Caco-2 (cell line): ENCODE measurements around the gene PSEN1. TPM values are rescaled to one million over a fixed set of nuclear protein-coding genes. Genes with fewer than 3 reads are reported as not detected.

Experiments
- BruUV-seq: library from RNA; stranded (reverse); fragments of 400-500 nt; replicated peaks from 2 replicates; lab custom pipeline; 2021; lab: Mats Ljungman, UMichigan
- CTCF ChIA-PET: fragments of 300-600 bp; sonication (Branson Sonifier 250); formaldehyde crosslinking; loops from one replicate; lab custom pipeline; 2022; ENCODE audit warnings: antibody characterized with exemption; lab: Charles Lee
- POLR2A ChIA-PET: fragments of 300-600 bp; sonication (Branson Sonifier 250); formaldehyde crosslinking; loops from one replicate; lab custom pipeline; 2022; ENCODE audit warnings: antibody characterized with exemption; lab: Charles Lee
- DNase-seq, 2 experiments: peaks; one replicate each; pipeline versions ENCODE4 v3.0.0 to v3.0.0-alpha.2; 2020 to 2022
- H3K27me3 ChIP-seq: replicated peaks from 2 replicates; pipeline ENCODE4 v1.6.0; 2011; ENCODE audit warnings: low read length; ENCODE audit not compliant: control insufficient read depth, insufficient read depth
- H3K36me3 ChIP-seq: 2 replicates; pipeline ENCODE4 v1.5.1; 2011; ENCODE audit warnings: low read length; ENCODE audit not compliant: control insufficient read depth, insufficient read depth
- H3K4me1 ChIP-seq: fragments of 250-450 bp; sonication (Bioruptor Pico); 2 replicates; pipeline ENCODE4 v1.5.1; 2020; ENCODE audit warnings: mild to moderate bottlenecking
- H3K4me3 ChIP-seq: 2 replicates; pipeline ENCODE4 v1.5.1; 2011; ENCODE audit warnings: low read depth, mild to moderate bottlenecking, control low read depth, low read length
- H3K9me3 ChIP-seq: fragments of 250-450 bp; sonication (Bioruptor Pico); 2 replicates; pipeline ENCODE4 v1.5.1; 2020; ENCODE audit warnings: mild to moderate bottlenecking, moderate library complexity
- H3K27ac Mint-ChIP-seq: one replicate; pipeline ENCODE4 v1.8.0; 2022; ENCODE audit warnings: mixed read lengths; ENCODE audit not compliant: unreplicated experiment
- H3K27me3 Mint-ChIP-seq: one replicate; pipeline ENCODE4 v1.8.0; 2022; ENCODE audit warnings: mixed read lengths; ENCODE audit not compliant: insufficient read depth, unreplicated experiment
- H3K36me3 Mint-ChIP-seq: one replicate; pipeline ENCODE4 v1.8.0; 2022; ENCODE audit warnings: mild to moderate bottlenecking, mixed read lengths; ENCODE audit not compliant: insufficient read depth, unreplicated experiment
- H3K4me1 Mint-ChIP-seq: one replicate; pipeline ENCODE4 v1.8.0; 2022; ENCODE audit warnings: low read depth, mixed read lengths; ENCODE audit not compliant: unreplicated experiment
- H3K4me3 Mint-ChIP-seq: one replicate; pipeline ENCODE4 v1.8.0; 2022; ENCODE audit warnings: mild to moderate bottlenecking, moderate library complexity, mixed read lengths; ENCODE audit not compliant: unreplicated experiment
- H3K9me3 Mint-ChIP-seq: one replicate; pipeline ENCODE4 v1.8.0; 2022; ENCODE audit warnings: mixed read lengths; ENCODE audit not compliant: unreplicated experiment
- CTCF ChIP-seq, 2 experiments: fragments of 200-600 bp in 1 of 2; IDR thresholded peaks; 1 replicate in 1 of 2; 2 replicates in 1 of 2; pipeline versions ENCODE4 v1.5.1 to v1.8.0; 2011 to 2022; ENCODE audit warnings: antibody characterized with exemption in 1 of 2, control low read depth in 1 of 2, inconsistent platforms in 1 of 2, low read depth in 1 of 2, low read length in 1 of 2, mild to moderate bottlenecking in 1 of 2, moderate library complexity in 1 of 2; ENCODE audit not compliant: insufficient read depth in 1 of 2, severe bottlenecking in 1 of 2, unreplicated experiment in 1 of 2
- intact Hi-C: fragments of 100-400 bp; cut with micrococcal nuclease; formaldehyde crosslinking; loops from one replicate; pipeline ENCODE4 v1.10.0; 2022; ENCODE audit not compliant: unreplicated experiment
- total RNA-seq: library from RNA; stranded (reverse); gene quantifications from 2 replicates; pipeline ENCODE4 v1.2.3, GENCODE V29; 2022

Gene PSEN1
- total RNA-seq, 1 experiment from 2014 or later, result 74.8 TPM

GRCh38 chr14:73234586-73235394, 98.5 kb downstream of the PSEN1 start:
- BruUV-seq, result no TSS peak

GRCh38 chr14:73235531-73236155, 99.3 kb downstream of the PSEN1 start:
- intact Hi-C loops, result loop anchor here (5.0 kb wide), 1 partner anchor 47 kb away; no protein-coding TSS in a partner anchor
- peaks cover 15% of the 10 kb centered on the region for H3K4me1 Mint-ChIP-seq
- BruUV-seq, result no TSS peak

More at GRCh38 chr14:73234586-73235394, 98.5 kb downstream of the PSEN1 start:
- TF ChIP-seq CTCF (IDR thresholded peaks at IDR 0.05; ENCODE audit: insufficient read depth in 1 of 2, low read depth in 1 of 2, low read length in 1 of 2, severe bottlenecking in 1 of 2, unreplicated experiment in 1 of 2), result no peak
- ChIA-PET POLR2A (no interaction called here), CTCF (interaction anchor here (0.8 kb wide), 1 partner anchor 256 kb away, joined by 3 read pairs; the partner anchor contains the start of gene RIOX1)
- Mint-ChIP-seq H3K27me3 (no peaks in the 10 kb centered on the region), H3K36me3 (no peaks in the 10 kb centered on the region), H3K4me1 (peaks cover 15% of the 10 kb centered on the region), H3K27ac (peak overlapping the region; percentile 88), H3K4me3 (peak overlapping the region; percentile 68), H3K9me3 (no peaks in the 10 kb centered on the region)
- Histone ChIP-seq H3K4me1 (peaks cover 33% of the 10 kb centered on the region), H3K4me3 (no peak overlapping the region), H3K36me3 (no peaks in the 10 kb centered on the region), H3K9me3 (no peaks in the 10 kb centered on the region), H3K27me3 (no peaks in the 10 kb centered on the region)
- no peak for DNase-seq
- intact Hi-C loops, result loop anchor here (5.0 kb wide), 1 partner anchor 48 kb away; no protein-coding TSS in a partner anchor

More at GRCh38 chr14:73235531-73236155, 99.3 kb downstream of the PSEN1 start:
- TF ChIP-seq CTCF (IDR thresholded peaks at IDR 0.05; ENCODE audit: insufficient read depth in 1 of 2, low read depth in 1 of 2, low read length in 1 of 2, severe bottlenecking in 1 of 2, unreplicated experiment in 1 of 2), result no peak
- Histone ChIP-seq H3K4me1 (peaks cover 33% of the 10 kb centered on the region), H3K36me3 (no peaks in the 10 kb centered on the region), H3K9me3 (no peaks in the 10 kb centered on the region), H3K27me3 (no peaks in the 10 kb centered on the region), H3K4me3 (0 out of 2 replicates have a peak overlapping the region, but pooled peaks have one; percentile 8)
- Mint-ChIP-seq H3K27me3 (no peaks in the 10 kb centered on the region), H3K9me3 (no peaks in the 10 kb centered on the region), H3K27ac (peak overlapping the region; percentile 88), H3K36me3 (no peaks in the 10 kb centered on the region), H3K4me3 (peak overlapping the region; percentile 68)
- POLR2A ChIA-PET, result interaction anchor here (0.5 kb wide), 2 partner anchors 159 to 227 kb away, joined by 3 read pairs; no protein-coding TSS in a partner anchor
- CTCF ChIA-PET, result interaction anchor here (0.6 to 1.0 kb wide), 4 partner anchors 35 to 255 kb away, joined by 3 to 6 read pairs (median 4); partner anchors contain the start of gene RIOX1
- peak; percentile 56 to 74 for DNase-seq
